Thyroid gland (tissue), 4 donors: ENCODE results near the gene KCNRG. TPM values are rescaled to one million over a fixed set of nuclear protein-coding genes. Genes with fewer than 3 reads are reported as not detected.
"Not testable (repeated sequence)": the region's sequence is repeated elsewhere in the genome, so short reads cannot be mapped to it uniquely, and the experiment has no call there.

Source experiments
- DNase-seq, 2 donors: peaks; one replicate each; pipeline ENCODE4 v3.0.0-alpha.2; 2019
- H3K27ac ChIP-seq, 3 donors: fragments of 200-600 bp; sonication (generic); 1 replicate in 2 of 3; 2 replicates in 1 of 3; pipeline ENCODE4 v1.5.1; 2016 to 2019; ENCODE audit warnings: mild to moderate bottlenecking in 1 of 3, moderate library complexity in 1 of 3
- H3K27me3 ChIP-seq: fragments of 200-600 bp; sonication (generic); one replicate; pipeline ENCODE4 v1.5.1; 2019
- H3K36me3 ChIP-seq, 2 donors: fragments of 200-600 bp; sonication (generic); one replicate each; pipeline ENCODE4 v1.5.1; 2016 to 2019
- H3K4me1 ChIP-seq, 2 donors: fragments of 200-600 bp; sonication (generic); one replicate each; pipeline ENCODE4 v1.5.1; 2017 to 2019
- H3K4me3 ChIP-seq, 3 donors: fragments of 200-600 bp; sonication (generic); replicated peaks in 1 of 3; 1 replicate in 2 of 3; 2 replicates in 1 of 3; pipeline ENCODE4 v1.5.1; 2016; ENCODE audit warnings: mild to moderate bottlenecking in 1 of 3
- H3K9me3 ChIP-seq: fragments of 200-600 bp; sonication (generic); one replicate; pipeline ENCODE4 v1.5.1; 2017
- CTCF ChIP-seq, 6 experiments: fragments of 200-600 bp in 3 of 6; fragments of 450-650 bp in 3 of 6; sonication (generic) in 3 of 6; IDR thresholded peaks; one replicate each; pipeline ENCODE4 v1.5.1; 2016 to 2019; ENCODE audit warnings: antibody characterized with exemption in 6 of 6, mild to moderate bottlenecking in 2 of 6, inconsistent platforms in 1 of 6, moderate library complexity in 1 of 6
- POLR2A ChIP-seq, 2 donors: fragments of 450-650 bp; IDR thresholded peaks; one replicate each; pipeline ENCODE4 v1.6.1; 2017; ENCODE audit warnings: antibody characterized with exemption in 2 of 2, mild to moderate bottlenecking in 2 of 2, moderate library complexity in 1 of 2
- WGBS, 2 donors: methylation state at CpG; one replicate each; pipeline ENCODE4 v1.1.5; 2017; 5-methylcytosine and 5-hydroxymethylcytosine counted together
- intact Hi-C: fragments of 100-400 bp; cut with DNase I; formaldehyde crosslinking; loops from one replicate; pipeline ENCODE4 v1.15.1; 2023
- total RNA-seq, 4 donors: library from RNA; depleted of rRNA; stranded (reverse); fragments of >200 nt; gene quantifications; one replicate each; pipeline ENCODE4 v1.2.3, GENCODE V29; 2016

KCNRG gene
- total RNA-seq, 4 donors from 2014 or later = 1.0 to 5.8 (median 2.6) TPM

DNA sequence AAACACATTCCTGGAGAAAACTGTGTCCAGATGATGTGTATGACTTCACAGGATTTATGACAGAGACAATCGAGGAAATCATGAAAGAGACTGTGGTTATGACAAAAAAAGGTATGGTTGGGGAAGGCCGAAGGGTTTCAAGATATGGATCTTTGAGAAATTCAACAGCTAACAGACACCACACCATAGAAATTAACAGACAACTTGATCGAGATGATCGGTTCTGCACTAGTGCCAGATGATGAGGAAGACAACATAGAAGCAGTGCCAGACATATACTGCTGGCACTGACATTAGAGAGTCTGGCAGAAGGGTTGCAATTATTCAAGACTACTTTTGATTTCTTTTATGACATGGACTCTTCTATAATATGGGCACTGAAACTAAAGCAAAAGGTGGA, 37.2 kb downstream of the KCNRG start:
- 93 to 98% methylated on average over 4 of the region's 4 CpGs for WGBS, 2 donors
- Histone ChIP-seq H3K4me1 (no peaks in the 10 kb centered on the region), H3K27ac (no peak overlapping the region), H3K9me3 (no peaks in the 10 kb centered on the region), H3K27me3 (no peaks in the 10 kb centered on the region), H3K4me3 (no peak overlapping the region), H3K36me3 (no peaks in the 10 kb centered on the region)
- DNase-seq = no peak
- TF ChIP-seq CTCF (IDR thresholded peaks at IDR 0.05) = no peak
- TF ChIP-seq POLR2A (IDR thresholded peaks at IDR 0.05) = no peak
- intact Hi-C loops = no loop called here

DNA sequence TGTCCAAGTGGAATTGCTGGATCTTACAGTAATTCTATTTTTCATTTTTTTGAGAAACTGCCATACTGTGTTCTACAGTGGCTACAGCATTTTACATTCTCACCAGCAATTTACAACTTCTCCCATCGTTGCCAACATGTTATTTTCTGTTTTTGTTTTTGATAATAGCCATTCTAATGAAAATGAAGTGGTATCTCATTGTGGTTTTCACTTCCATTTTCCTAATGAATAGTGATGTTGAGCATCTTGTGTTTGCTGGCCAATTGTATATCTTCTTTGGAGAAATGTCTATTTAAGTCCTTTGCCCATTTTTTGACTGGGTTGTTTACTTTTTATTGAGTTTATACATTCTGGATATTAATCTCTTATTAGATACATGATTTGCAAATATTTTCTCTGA, 38.6 kb downstream of the KCNRG start:
- no peak for DNase-seq
- Histone ChIP-seq H3K27ac (no peak overlapping the region), H3K4me1 (no peaks in the 10 kb centered on the region), H3K36me3 (no peaks in the 10 kb centered on the region), H3K27me3 (no peaks in the 10 kb centered on the region), H3K9me3 (no peaks in the 10 kb centered on the region), H3K4me3 (no peak overlapping the region)
- intact Hi-C loops = no loop called here
- no peak for TF ChIP-seq CTCF (IDR thresholded peaks at IDR 0.05)
- TF ChIP-seq POLR2A (IDR thresholded peaks at IDR 0.05) = no peak
- 88 to 91% methylated on average over 1 of the region's 1 CpG for WGBS, 2 donors

- H3K4me1 ChIP-seq = no peaks in the 10 kb centered on the region
- intact Hi-C loops = no loop called here
- TF ChIP-seq CTCF (IDR thresholded peaks at IDR 0.05) = no peak
- no peak for TF ChIP-seq POLR2A (IDR thresholded peaks at IDR 0.05)
- DNase-seq = no peak
- H3K27me3 ChIP-seq = no peaks in the 10 kb centered on the region
- H3K27ac ChIP-seq = no peak overlapping the region
- H3K36me3 ChIP-seq = no peaks in the 10 kb centered on the region
- WGBS, 2 donors = 91 to 92% methylated on average over 1 of the region's 1 CpG
- no peaks in the 10 kb centered on the region for H3K9me3 ChIP-seq
- no peak overlapping the region for H3K4me3 ChIP-seq
Measured at GRCh38 chr13:50055454-50055853, 40.2 kb downstream of the KCNRG start.

DNA sequence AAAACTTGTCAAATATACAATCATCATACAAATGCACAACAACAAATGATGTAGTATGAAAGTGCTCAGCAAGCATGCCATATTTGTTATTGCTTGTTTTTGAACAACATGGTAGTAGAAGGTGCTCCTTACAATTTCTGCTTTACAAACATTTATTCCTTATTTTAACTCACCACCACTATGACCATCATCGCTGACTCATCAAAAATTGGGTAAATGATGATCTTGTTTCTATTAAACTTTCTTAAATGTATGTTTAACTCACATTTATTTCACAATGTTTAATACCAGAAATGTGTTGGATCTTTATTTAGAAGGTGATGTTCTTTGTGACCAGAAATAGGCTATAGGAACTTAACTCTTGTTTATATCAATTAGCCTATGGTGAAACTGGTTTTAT, 45.5 kb downstream of the KCNRG start:
- H3K27me3 ChIP-seq = no peaks in the 10 kb centered on the region
- no peak for DNase-seq
- TF ChIP-seq CTCF (IDR thresholded peaks at IDR 0.05) = no peak
- no peak for TF ChIP-seq POLR2A (IDR thresholded peaks at IDR 0.05)
- 95 to 96% methylated on average over 1 of the region's 1 CpG for WGBS, 2 donors
- no peaks in the 10 kb centered on the region for H3K4me1 ChIP-seq
- intact Hi-C loops = no loop called here
- no peak overlapping the region for H3K27ac ChIP-seq
- H3K36me3 ChIP-seq = no peaks in the 10 kb centered on the region
- no peaks in the 10 kb centered on the region for H3K9me3 ChIP-seq
- H3K4me3 ChIP-seq = no peak overlapping the region

DNA sequence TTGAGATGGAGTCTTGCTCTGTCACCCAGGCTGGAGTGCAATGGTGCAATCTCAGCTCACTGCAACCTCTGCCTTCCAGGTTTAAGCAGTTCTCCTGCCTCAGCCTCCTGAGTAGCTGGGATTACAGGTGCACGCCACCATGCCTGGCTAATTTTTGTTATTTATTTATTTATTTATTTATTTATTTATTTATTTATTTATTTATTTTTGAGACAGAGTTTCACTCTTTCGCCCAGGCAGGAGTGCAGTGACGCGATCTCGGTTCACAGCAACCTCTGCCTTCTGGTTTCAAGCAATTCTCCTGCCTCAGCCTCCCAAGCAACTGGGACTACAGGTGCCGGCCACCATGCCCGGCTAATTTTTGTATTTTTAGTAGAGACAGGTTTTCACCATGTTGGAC, 47.1 kb downstream of the KCNRG start:
- WGBS, 2 donors = 97 to 98% methylated on average over 7 of the region's 7 CpGs
- not testable (repeated sequence) for DNase-seq

DNA sequence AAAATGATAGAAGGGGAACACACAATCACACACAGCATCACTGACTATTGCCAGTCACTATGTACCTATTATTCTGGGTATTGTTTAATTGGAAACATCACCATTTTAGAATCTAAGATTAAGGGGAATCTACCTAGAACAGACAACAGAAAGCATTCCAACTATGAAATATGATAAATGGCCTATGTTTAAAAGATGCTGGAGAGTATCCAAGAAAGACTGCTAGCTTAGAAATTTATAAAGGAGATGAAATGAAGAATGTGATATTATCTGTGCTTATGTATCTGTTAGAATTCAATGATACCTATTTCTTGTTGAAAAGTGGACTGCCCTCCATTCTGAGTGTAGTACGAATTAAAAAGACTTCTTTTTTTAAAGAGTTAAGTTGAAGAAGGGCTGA, 50.5 kb downstream of the KCNRG start:
- Histone ChIP-seq H3K9me3 (no peaks in the 10 kb centered on the region), H3K4me3 (no peak overlapping the region), H3K4me1 (no peaks in the 10 kb centered on the region), H3K36me3 (no peaks in the 10 kb centered on the region), H3K27me3 (no peaks in the 10 kb centered on the region), H3K27ac (no peak overlapping the region)
- intact Hi-C loops = no loop called here
- WGBS, 2 donors = 83 to 91% methylated on average over 1 of the region's 1 CpG
- TF ChIP-seq CTCF (IDR thresholded peaks at IDR 0.05) = no peak
- TF ChIP-seq POLR2A (IDR thresholded peaks at IDR 0.05) = no peak
- no peak for DNase-seq

More for the DNA sequence above, 47.1 kb downstream of the KCNRG start:
- H3K9me3 ChIP-seq, H3K36me3 ChIP-seq, intact Hi-C loops, H3K4me1 ChIP-seq, H3K27me3 ChIP-seq, H3K4me3 ChIP-seq, H3K27ac ChIP-seq: not testable (repeated sequence)
